CD4-positive, alpha-beta T cell (primary cell): Measurements from ENCODE around the gene DYNLRB1. TPM values are rescaled to one million over a fixed set of nuclear protein-coding genes. Genes with fewer than 3 reads are reported as not detected.

ENCODE experiments used
- ATAC-seq: fragments of 200-7000 bp; cut with Tn5 transposase; one replicate; pipeline ENCODE4 v1.10.0; 2022; ENCODE audit warnings: mild to moderate bottlenecking; ENCODE audit not compliant: poor library complexity
- CTCF ChIA-PET: fragments of 350-600 bp; sonication (Branson Sonifier 250); formaldehyde crosslinking; loops from one replicate; lab custom pipeline; 2021; ENCODE audit warnings: antibody characterized with exemption, inconsistent platforms; lab: Charles Lee
- POLR2A ChIA-PET: fragments of 350-600 bp; sonication (Branson Sonifier 250); formaldehyde crosslinking; loops from one replicate; lab custom pipeline; 2021; ENCODE audit warnings: antibody characterized with exemption, inconsistent platforms; lab: Charles Lee
- DNase-seq, 14 experiments: peaks; one replicate each; pipeline ENCODE4 v3.0.0-alpha.2; 2013 to 2020; ENCODE audit warnings: mixed read lengths in 2 of 14
- H3K27ac ChIP-seq, 2 donors: one replicate each; pipeline versions ENCODE4 v1.5.1 to v1.7.0; 2013; ENCODE audit warnings: low read length in 2 of 2, low read depth in 1 of 2, mild to moderate bottlenecking in 1 of 2
- H3K27me3 ChIP-seq, 2 experiments: 1 replicate in 1 of 2; 2 replicates in 1 of 2; pipeline versions ENCODE4 v1.6.1 to v1.7.0; 2013; ENCODE audit warnings: low read length in 2 of 2, control low read depth in 1 of 2, mild to moderate bottlenecking in 1 of 2, moderate library complexity in 1 of 2; ENCODE audit not compliant: insufficient read depth in 2 of 2, control insufficient read depth in 1 of 2
- H3K36me3 ChIP-seq: one replicate; pipeline ENCODE4 v1.6.1; 2013; ENCODE audit warnings: low read length, control low read depth; ENCODE audit not compliant: insufficient read depth
- H3K4me1 ChIP-seq: one replicate; pipeline ENCODE4 v1.6.1; 2013; ENCODE audit warnings: low read length, control low read depth; ENCODE audit not compliant: insufficient read depth
- H3K4me3 ChIP-seq: one replicate; pipeline ENCODE4 v1.5.1; 2013; ENCODE audit warnings: mild to moderate bottlenecking, low read length, moderate library complexity
- H3K9me3 ChIP-seq, 2 experiments: 1 replicate in 1 of 2; 2 replicates in 1 of 2; pipeline versions ENCODE4 v1.6.1 to v1.7.0; 2013; ENCODE audit warnings: low read length in 2 of 2, mild to moderate bottlenecking in 2 of 2, control low read depth in 1 of 2, moderate library complexity in 1 of 2; ENCODE audit not compliant: control insufficient read depth in 1 of 2, insufficient read depth in 1 of 2
- H3K27ac Mint-ChIP-seq: one replicate; pipeline ENCODE4 v1.8.0; 2020; ENCODE audit warnings: mixed read lengths
- H3K27me3 Mint-ChIP-seq: one replicate; pipeline ENCODE4 v1.8.0; 2021; ENCODE audit warnings: mixed read lengths
- H3K36me3 Mint-ChIP-seq: one replicate; pipeline ENCODE4 v1.8.0; 2021; ENCODE audit warnings: low read depth, mixed read lengths
- H3K4me1 Mint-ChIP-seq: one replicate; pipeline ENCODE4 v1.8.0; 2021; ENCODE audit warnings: low read depth, mixed read lengths
- H3K4me3 Mint-ChIP-seq: one replicate; pipeline ENCODE4 v1.8.0; 2020; ENCODE audit warnings: mild to moderate bottlenecking, mixed read lengths
- H3K9me3 Mint-ChIP-seq: one replicate; pipeline ENCODE4 v1.8.0; 2020; ENCODE audit warnings: mixed read lengths
- CTCF ChIP-seq: fragments of 200-600 bp; IDR thresholded peaks from one replicate; pipeline ENCODE4 v1.8.0; 2022; ENCODE audit warnings: antibody characterized with exemption, mild to moderate bottlenecking
- intact Hi-C, 2 experiments: fragments of 100-400 bp; cut with DNase I in 1 of 2; cut with micrococcal nuclease in 1 of 2; formaldehyde crosslinking; loops; one replicate each; pipeline versions ENCODE4 v1.15.1 to v1.9.0; 2023 to 2025; cut with DNase I, micrococcal nuclease
- total RNA-seq, 174 experiments: library from RNA in 2 of 174; stranded (reverse) in 2 of 174; gene quantifications; one replicate each; pipeline ENCODE4 v1.2.3 and lab custom pipeline; 2021 to 2026

DYNLRB1 gene
- total RNA-seq, 2 experiments from 2014 or later = 38.3 to 40.3 TPM

GRCh38 chr20:34534391-34535165, 18.4 kb downstream of the DYNLRB1 start:
- H3K9me3 Mint-ChIP-seq = no peaks in the 10 kb centered on the region
- TF ChIP-seq CTCF = no peak
- peaks cover 66% of the 10 kb centered on the region for H3K36me3 Mint-ChIP-seq
- no peak overlapping the region for H3K27ac Mint-ChIP-seq
- DNase-seq = no peak
- no peak for ATAC-seq
- H3K27me3 Mint-ChIP-seq = no peaks in the 10 kb centered on the region
- Histone ChIP-seq H3K27me3 (no peaks in the 10 kb centered on the region), H3K4me1 (peaks cover 12% of the 10 kb centered on the region), H3K27ac (no peak overlapping the region), H3K36me3 (peaks cover 82% of the 10 kb centered on the region), H3K4me3 (no peak overlapping the region), H3K9me3 (no peaks in the 10 kb centered on the region)
- intact Hi-C loops = loop anchor here (5.0 kb wide), 2 partner anchors 233 to 238 kb away; no protein-coding TSS in a partner anchor
- CTCF ChIA-PET = no interaction called here
- POLR2A ChIA-PET = no interaction called here
- H3K4me1 Mint-ChIP-seq = peaks cover 4% of the 10 kb centered on the region
- H3K4me3 Mint-ChIP-seq = no peak overlapping the region

GRCh38 chr20:34535301-34535840, 19.1 kb downstream of the DYNLRB1 start:
- POLR2A ChIA-PET = interaction anchor here (1.2 kb wide), 1 partner anchor 19 kb away, joined by 3 read pairs; no protein-coding TSS in a partner anchor
- intact Hi-C loops = loop anchor here (5.0 kb wide), 2 partner anchors 232 to 237 kb away; no protein-coding TSS in a partner anchor

GRCh38 chr20:34535857-34536256, 19.6 kb downstream of the DYNLRB1 start:
- no peak overlapping the region for H3K4me3 Mint-ChIP-seq
- Histone ChIP-seq H3K27ac (no peak overlapping the region), H3K27me3 (no peaks in the 10 kb centered on the region), H3K4me3 (no peak overlapping the region), H3K4me1 (peaks cover 10% of the 10 kb centered on the region), H3K9me3 (no peaks in the 10 kb centered on the region), H3K36me3 (peaks cover 80% of the 10 kb centered on the region)
- intact Hi-C loops = loop anchor here (5.0 kb wide), 2 partner anchors 231 to 236 kb away; no protein-coding TSS in a partner anchor
- no peaks in the 10 kb centered on the region for H3K27me3 Mint-ChIP-seq
- ChIA-PET POLR2A (interaction anchor here (1.2 kb wide), 1 partner anchor 19 kb away, joined by 3 read pairs; no protein-coding TSS in a partner anchor), CTCF (interaction anchor here (1.6 kb wide), 1 partner anchor 175 kb away, joined by 6 read pairs; no protein-coding TSS in a partner anchor)
- no peak for DNase-seq
- H3K9me3 Mint-ChIP-seq = no peaks in the 10 kb centered on the region
- H3K36me3 Mint-ChIP-seq = peaks cover 67% of the 10 kb centered on the region
- no peak overlapping the region for H3K27ac Mint-ChIP-seq
- no peak for ATAC-seq
- H3K4me1 Mint-ChIP-seq = peaks cover 12% of the 10 kb centered on the region
- no peak for TF ChIP-seq CTCF

More at GRCh38 chr20:34535301-34535840, 19.1 kb downstream of the DYNLRB1 start:
- no peaks in the 10 kb centered on the region for H3K9me3 ChIP-seq
- Mint-ChIP-seq H3K9me3 (no peaks in the 10 kb centered on the region), H3K4me3 (no peak overlapping the region), H3K27ac (no peak overlapping the region), H3K27me3 (no peaks in the 10 kb centered on the region), H3K4me1 (peaks cover 8% of the 10 kb centered on the region), H3K36me3 (peaks cover 67% of the 10 kb centered on the region)
- H3K27me3 ChIP-seq = no peaks in the 10 kb centered on the region
- ATAC-seq (no peak), DNase-seq (no peak)
- H3K4me1 ChIP-seq = peaks cover 10% of the 10 kb centered on the region
- H3K36me3 ChIP-seq = peaks cover 80% of the 10 kb centered on the region
- CTCF ChIA-PET = no interaction called here
- no peak overlapping the region for H3K27ac ChIP-seq
- no peak overlapping the region for H3K4me3 ChIP-seq
- TF ChIP-seq CTCF = no peak
